Kidney tubule cell (primary cell): Measurements from ENCODE around the gene SLC39A7.
"Not testable (repeated sequence)": the region's sequence is repeated elsewhere in the genome, so short reads cannot be mapped to it uniquely, and the experiment has no call there.

Source experiments
- DNase-seq: peaks from one replicate; pipeline ENCODE4 v3.0.0-alpha.2; 2018; ENCODE audit warnings: low spot score

The SLC39A7 gene

DNA sequence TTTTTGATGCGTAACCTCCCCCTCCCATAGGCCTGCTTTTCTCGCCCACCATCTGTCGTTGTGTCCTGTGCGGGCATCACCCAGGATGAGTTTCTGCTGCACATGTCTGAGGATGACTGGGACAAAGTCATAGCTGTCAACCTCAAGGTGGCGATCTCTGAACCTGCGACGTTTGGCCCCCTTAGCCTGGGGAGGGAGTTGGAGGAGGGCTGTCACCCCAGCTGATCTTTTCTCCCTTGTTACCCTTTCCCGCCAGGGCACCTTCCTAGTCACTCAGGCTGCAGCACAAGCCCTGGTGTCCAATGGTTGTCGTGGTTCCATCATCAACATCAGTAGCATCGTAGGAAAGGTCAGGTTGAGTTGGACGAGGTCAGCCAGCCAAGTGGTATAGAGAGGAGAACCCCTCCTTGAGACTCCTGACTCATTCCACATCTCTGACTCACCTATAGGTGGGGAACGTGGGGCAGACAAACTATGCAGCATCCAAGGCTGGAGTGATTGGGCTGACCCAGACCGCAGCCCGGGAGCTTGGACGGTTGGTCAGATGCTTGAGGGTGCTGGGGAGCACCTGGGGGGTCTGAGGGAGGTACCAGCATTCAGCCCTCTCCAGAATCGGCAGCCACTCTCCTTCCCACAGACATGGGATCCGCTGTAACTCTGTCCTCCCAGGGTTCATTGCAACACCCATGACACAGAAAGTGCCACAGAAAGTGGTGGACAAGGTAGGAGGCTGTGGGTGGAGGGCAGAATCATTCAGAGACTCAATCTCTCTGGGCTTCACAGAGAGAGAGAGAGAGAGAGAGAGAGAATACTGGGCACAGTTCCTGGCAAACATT, 4.7 kb downstream of the SLC39A7 start:
- peak; percentile 87 for DNase-seq

DNA sequence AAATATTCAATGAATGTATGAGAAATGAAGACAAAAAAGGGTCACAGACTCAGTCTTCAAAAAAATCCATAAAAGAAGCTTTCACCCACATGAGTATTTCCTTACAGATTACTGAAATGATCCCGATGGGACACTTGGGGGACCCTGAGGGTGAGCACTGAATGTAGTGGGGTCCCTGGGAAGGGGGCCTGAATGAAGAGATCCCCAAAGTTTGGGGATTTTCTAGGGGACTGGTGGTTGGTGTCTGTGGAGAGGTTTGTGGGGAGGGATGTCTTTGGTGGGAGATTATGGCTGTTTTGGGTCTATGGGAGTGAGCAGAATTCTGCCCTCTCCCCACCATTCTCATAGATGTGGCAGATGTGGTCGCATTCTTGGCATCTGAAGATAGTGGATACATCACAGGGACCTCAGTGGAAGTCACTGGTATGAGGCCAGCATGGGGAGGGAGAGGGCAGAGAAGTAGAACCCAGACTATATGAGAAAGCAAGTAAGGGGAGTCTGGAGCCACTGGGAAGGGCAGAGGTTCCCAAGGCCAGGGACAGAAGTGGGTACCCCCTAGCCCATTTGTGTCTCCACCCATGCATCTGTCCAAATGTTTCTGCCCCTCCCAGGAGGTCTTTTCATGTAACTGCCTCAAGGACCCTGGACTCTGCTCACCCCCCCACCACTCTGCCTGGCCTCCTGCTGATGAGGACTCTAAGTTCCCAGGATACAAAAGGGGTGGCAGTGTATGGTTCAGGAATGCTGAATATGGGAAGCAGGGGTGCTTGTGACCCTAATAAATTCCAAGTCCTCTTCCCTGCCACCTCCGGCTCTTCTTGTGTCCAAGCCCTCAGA, 5.6 kb downstream of the SLC39A7 start:
- DNase-seq: no peak

DNA sequence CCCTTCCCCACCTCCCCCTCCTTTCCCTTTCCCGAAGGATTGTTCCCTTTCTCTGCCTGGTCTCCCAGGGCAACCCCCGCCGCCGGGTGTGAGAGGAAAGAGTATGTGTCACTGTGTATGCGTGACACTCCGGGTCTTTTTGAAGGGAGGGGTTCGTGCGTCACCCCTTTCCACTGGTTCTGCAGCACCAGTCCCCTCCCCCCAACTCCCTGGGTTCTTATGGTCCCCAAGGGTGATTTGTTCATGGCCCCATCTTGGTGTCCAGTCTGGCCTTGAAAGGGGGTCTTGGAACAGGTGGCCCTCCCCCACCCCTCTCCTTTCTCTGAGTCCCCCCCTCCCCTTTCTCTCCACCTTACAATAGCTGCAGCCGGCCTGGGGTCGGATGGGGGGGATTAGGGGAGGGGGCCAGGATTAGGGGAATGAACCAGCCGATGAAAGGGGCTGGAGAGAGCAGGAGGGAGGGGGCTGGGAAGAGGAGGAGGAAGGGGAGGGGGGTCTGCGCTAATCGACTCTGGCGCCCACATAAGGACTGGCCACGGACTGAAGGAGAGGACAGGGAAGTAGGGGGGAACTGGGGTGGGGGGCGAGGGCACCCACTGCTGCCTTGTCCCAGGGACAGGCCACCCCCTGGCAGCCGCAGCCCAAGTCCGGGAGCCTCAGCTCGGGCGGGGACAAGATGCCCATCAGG, 6.3 kb downstream of the SLC39A7 start:
- peak; percentile 56 for DNase-seq

DNA sequence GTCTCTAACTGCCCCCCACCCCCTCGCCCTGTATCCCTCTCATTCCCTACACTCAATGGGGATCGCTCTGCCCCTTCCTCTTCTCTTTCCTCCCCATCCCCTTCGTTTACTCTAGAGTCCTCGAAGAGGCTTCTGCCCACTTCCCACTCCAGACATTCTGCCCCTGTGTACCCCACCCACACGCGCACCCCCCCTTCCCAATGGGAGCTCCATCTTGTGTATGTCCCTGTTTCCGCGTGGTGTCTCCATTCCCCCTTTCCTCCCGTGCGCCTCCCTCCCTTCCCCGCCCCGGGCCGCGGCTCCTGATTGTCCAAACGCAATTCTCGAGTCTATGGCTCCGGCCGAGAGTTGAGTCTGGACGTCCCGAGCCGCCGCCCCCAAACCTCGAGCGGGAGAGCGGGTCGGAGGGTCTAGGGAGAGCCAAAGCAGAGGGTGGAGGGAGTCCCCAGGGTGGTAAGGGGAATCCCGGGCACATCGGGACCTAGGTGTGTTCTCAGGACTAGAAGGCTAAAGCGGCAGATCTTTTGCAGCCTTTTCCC, 7.0 kb downstream of the SLC39A7 start:
- peak; percentile 49 for DNase-seq

DNA sequence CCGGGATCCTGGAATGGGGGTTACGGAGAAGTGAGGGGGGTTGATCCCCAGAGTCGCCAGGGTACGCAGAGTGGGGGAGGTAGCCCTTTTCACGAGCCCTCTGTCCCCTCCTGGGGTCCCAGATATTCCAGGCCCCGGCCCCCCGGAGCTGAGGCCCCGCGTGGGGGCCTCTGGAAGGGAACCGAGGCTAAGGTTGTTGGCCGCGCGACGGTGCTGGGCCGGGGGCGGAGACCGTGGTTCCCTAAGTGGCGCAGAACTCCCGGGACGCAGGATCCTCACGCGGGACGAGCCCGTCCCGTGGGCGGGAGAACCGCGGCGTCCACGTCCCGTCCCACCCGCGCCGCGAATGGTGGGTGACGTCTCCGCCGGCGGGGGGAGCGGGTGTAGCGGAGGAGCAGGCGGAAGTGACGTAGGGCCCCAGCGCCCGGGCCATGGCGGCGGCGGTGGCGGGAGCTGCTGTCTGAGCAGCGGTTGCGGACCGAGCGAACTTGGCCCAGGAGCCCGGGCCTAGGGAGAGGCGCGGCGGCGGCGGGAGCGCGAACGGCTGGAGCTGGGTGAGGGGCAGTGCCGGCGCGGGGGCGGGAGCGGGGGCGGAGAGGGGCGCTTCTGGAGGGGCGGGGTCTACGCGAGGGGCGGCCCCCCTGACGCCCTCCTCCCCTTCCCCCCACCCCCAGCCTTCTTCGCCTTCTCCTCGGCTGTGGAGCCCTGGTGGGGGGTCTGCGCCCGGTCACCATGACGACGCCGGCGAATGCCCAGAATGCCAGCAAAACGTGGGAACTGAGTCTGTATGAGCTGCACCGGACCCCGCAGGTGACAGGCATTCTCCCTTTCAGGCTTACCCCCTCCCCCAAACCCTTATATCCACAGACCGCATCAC, 7.7 kb downstream of the SLC39A7 start, which contains the start of gene RING1:
TSS of gene RING1 (plus strand) at position 410 of the 877 bp plus-strand sequence. CDS start at position 733, 323 bp downstream.
- peak; percentile 75 for DNase-seq

DNA sequence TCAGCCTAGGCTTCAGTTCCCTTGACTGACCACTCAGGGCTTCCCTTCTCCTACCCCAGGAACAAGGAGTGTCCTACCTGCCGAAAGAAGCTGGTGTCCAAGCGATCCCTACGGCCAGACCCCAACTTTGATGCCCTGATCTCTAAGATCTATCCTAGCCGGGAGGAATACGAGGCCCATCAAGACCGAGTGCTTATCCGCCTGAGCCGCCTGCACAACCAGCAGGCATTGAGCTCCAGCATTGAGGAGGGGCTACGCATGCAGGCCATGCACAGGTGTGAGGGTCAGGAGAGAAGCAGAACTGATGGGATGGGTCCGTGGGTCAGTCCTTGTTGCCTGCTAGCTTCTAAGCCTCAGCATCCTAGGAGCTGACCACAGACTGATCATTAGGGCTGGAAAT, 9.2 kb downstream of the SLC39A7 start:
- DNase-seq: no peak

DNA sequence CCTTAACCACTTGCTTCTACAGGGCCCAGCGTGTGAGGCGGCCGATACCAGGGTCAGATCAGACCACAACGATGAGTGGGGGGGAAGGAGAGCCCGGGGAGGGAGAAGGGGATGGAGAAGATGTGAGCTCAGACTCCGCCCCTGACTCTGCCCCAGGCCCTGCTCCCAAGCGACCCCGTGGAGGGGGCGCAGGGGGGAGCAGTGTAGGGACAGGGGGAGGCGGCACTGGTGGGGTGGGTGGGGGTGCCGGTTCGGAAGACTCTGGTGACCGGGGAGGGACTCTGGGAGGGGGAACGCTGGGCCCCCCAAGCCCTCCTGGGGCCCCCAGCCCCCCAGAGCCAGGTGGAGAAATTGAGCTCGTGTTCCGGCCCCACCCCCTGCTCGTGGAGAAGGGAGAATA, 10.5 kb downstream of the SLC39A7 start:
- DNase-seq: no peak

DNA sequence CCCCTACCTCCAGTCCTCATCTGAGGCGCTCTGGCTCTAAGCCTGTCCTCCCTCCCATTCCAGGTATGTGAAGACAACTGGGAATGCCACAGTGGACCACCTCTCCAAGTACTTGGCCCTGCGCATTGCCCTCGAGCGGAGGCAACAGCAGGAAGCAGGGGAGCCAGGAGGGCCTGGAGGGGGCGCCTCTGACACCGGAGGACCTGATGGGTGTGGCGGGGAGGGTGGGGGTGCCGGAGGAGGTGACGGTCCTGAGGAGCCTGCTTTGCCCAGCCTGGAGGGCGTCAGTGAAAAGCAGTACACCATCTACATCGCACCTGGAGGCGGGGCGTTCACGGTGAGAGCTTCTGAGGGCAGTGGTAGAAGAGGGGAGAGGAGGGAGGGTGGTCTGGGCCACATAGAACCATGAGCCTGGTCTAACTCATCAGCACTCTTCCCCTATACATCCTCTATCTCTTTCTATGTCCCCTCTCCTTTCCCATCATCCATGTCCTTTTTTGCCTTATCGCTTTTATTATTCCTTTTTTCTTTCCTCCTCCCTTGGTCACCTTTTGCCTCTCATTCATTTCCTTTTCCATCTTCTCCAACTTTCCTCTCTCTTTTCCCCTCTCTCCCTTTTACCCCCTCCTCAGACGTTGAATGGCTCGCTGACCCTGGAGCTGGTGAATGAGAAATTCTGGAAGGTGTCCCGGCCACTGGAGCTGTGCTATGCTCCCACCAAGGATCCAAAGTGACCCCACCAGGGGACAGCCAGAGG, 11.2 kb downstream of the SLC39A7 start:
- DNase-seq: no peak

DNA sequence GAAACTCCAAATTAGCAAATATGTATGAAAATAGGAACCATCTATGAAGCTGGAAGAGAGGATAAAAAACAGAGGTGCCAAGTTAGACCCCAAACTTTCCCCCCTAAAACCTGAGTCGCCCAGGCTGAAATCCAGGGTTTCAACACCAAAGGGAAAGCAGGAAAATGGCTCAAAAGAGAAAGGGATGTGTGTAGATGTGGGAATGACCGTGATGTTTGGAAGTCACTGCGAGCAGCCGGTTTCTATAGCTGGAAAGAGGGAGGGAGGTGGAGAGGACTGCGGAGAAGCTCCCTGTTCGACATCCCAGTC, 12.1 kb downstream of the SLC39A7 start:
- no peak for DNase-seq

DNA sequence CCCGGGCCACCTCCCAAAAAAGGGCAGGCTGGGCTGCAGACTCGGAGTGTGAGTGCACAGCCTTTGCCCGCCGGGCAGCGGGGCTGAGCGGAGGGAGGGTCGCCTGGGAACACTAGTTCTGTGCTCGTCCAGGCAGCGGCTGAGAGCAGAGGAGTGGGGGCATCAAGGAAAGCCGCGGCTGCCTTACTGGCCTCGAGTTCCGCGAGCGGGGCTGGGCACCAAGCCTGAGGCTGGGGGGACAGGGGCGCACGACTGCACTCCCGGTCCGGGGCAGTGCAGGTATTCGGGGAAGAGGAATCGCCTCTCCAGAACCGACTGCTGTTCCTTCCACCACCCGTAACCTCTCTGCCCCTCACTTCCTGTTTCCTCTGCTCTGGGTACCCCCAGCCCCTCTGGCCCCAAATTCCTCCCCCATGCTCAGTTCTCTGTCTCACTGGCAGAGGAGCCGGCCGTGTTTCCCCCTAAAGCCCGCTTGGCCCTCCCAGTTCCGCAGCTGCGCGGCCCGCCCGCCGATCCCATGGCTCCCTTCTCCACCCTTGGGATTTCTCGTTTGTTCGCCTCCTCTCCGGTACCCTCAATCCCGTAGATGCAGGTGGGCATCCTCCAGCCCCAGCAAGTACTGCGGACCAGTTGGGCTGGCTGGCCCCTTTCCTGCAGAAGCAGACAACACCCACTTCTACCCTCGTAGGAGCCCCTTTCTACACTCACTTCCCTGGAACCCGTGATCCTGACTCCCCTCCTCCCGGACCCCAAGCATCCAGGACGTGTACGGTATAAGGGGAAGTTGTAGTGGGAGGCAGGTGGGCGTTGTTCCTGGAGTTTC, 12.7 kb downstream of the SLC39A7 start:
- DNase-seq: no peak

DNA sequence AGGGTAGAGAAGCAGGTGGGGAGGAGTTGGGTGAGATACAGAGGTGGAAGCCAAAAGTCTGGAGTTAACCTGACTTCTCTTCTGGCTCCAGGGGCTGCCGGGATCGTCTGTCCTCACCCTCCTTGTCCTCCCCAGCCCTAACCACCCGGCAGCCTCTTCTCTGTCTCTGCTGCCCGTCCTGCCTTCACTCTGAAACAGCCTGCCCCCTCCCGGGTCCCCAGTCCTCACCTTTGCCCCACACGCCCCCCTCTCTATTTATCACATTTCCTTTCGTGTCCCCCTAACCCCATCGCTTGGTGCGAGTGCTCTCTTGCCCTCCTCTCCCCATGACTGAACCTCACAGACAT, 13.3 kb downstream of the SLC39A7 start:
- no peak for DNase-seq

DNA sequence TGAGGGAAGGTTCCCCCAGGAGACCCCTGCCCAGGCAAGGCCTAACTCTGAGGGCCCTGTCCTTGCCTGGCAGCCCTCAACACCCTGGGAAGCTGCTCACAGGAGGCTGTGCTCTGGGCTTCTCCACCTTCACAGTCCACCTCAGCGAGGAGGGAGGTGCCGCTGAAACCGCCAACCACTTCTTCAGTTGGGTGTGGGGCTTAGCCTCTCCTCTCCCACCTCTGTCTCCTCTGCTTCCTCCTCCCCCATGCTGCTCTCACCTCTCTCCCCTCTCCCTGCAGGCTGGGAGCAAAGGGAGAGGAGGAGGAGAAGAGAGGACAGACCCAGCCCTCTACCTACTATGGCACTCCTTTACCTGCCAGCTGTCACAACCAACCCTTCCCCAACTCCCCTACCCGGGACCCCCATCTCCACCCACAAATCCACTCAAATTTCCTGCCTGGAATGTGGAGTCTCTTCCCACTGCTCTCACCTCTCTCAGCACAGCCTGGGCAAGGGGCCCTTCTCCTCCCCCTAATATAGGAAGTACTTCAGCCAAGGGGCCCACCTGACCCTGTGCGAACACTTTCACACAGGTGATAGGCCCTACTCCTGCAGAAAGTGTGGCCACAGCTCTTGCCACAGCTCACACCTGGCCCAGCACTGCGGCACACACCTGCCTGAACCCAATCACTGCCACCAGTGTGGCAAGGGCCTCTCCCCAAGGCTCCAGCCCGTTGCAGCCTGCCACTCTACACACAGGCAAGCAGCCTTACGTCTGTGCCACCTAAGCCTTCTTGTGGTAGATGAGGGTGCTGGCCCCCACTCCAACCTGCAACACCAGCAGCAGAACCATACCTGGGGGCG, 14.8 kb downstream of the SLC39A7 start:
- no peak for DNase-seq

DNA sequence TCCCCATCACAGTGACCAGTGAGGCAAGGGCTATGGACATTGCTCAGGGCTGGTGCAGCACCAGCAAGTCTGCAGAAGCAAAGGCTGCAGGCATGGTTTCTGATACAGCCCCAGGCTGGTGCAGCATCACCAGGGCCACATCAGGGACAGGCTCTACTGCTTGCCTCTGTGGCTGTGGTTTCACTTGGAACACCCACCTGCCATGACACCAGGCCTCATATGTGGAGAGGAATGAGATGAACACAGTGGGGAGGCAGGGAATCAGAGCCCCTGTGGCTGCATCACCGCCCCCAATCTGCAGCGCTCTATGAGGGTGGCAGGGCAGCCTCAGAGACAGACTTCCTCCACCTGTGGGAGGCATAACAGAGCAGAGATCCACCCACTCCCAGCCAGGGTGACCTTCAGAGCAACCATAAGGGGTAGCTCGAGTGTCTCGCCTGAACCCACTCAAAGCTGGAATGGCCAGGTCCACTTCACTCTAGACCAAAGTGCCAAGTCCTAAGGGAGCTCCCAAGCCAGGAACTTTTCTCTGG, 15.5 kb downstream of the SLC39A7 start:
- no peak for DNase-seq

DNA sequence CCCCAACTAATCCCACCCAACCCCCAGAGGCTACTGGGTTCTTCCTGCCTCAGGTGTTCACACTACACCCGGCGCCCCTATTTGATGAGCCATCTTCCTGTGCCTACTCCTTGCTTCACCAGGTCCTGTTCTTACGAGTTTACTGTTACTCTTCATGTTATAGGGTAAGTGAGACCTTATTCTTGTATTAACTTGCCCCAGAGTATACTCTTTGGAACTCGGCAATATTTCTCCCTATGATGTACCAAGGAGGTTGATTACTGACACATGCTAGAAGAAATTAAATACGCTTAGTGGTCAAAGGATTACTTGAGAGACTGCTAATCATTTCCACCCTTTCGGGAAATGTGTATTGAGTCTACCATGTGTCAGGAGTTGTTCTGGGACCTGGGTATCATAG, 16.6 kb downstream of the SLC39A7 start:
- no peak for DNase-seq

DNA sequence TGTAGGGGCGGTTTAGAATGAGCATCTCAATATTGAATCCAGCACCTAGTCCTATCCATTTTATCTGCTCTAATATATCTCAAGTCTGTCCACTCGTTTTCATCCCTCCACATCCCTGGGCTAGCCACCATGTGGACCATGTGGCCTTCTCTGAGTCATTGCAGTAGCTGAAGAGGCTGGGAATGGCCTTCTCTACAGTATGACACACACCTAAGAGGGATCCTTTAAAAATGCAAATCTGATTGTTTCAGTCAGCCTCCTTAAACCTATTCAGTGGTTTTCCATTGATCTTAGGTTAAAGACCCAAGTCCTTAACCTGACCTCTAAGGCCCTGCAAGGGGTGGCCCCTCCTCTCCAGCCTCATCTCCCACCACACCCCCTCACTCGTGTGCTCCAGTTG, 17.0 kb downstream of the SLC39A7 start:
- DNase-seq: no peak

DNA sequence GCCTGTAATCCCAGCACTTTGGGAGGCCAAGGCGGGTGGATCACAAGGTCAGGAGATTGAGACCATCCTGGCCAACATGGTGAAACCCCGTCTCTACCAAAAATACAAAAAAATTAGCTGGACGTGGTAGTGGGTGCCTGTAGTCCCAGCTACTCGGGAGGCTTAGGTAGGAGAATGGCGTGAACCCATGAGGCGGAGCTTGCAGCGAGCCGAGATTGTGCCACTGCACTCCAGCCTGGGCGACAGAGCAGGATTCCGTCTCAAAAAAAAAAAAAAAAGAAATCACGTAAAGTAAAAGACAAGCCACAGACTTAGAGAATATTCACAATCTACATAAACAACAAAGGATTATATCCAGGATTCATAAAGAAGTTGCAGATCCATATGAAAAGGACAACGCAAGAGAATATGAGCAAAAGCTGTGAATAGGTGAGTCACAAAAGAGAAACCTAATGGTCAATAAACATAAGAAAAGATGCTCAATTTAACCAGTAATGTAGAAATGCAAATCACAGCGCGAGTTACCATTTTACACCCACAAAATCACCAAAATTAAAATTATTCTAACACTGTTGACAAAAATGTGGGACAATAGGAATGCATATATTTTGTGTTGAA, 25.9 kb downstream of the SLC39A7 start:
- not testable (repeated sequence) for DNase-seq

DNA sequence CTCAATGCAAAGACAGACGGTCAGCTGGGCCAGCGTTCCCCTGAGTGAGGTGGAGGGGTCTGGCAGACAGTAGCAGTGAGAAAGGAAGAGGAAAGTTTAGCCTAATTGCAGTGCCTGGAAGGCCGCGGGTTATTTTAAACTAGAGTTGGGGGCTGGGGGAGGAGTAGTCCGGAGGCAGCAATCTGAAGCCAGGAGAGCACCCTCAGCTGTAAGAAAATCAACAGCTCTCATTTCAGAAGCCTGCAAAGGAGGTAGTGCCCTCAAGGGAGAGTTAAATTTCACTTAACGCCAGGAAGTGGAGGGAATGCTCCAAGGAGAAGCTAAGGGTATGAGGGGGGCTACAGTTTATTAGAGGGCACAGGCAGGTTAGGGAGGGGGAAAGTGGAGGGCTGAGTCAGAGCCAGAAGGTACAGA, 34.6 kb downstream of the SLC39A7 start:
- DNase-seq: no peak

DNA sequence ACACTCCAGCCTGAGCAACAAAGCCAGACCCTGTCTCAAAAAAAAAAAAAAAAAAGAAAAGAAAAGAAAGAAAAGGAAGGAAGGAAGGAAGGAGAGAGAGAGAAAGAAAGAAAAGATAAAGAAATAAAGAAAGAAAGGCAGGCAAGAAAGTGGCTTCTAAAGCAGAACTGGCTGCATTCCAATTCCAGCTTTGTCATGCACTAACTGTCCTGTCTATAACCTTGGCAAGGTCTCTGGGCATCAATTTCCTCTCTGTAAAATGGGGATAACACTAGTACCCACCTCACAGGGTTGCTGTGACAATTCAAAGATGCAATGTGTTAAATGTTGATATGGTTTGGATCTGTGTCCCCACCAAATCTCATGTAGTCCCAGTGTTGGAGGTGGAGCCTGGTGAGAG, 35.7 kb downstream of the SLC39A7 start:
- no peak for DNase-seq
